ENCODE measurements around the gene SERPINF2. TPM values are rescaled to one million over a fixed set of nuclear protein-coding genes. Genes with fewer than 3 reads are reported as not detected.

Gene SERPINF2
- total and polyA plus RNA-seq, 4 donors, result 13.7 to 78.9 (median 58.0) TPM

- Histone ChIP-seq H3K36me3 (ENCODE audit: control insufficient read depth in 4 of 4, insufficient read depth in 4 of 4, low read length in 4 of 4) (peaks cover 0 to 57% (median 9%) of the 10 kb centered on the region in 4 donors), H3K9ac (ENCODE audit: insufficient read depth in 1 of 2, low read length in 2 of 2) (no peak overlapping the region), H3K4me1 (ENCODE audit: control insufficient read depth in 5 of 5, insufficient read depth in 5 of 5, low read length in 5 of 5) (peaks cover 0 to 11% (median 4%) of the 10 kb centered on the region in 5 donors), H3K4me3 (no peak overlapping the region), H3K27me3 (ENCODE audit: control insufficient read depth in 3 of 3, insufficient read depth in 3 of 3, low read length in 2 of 3) (no peaks in the 10 kb centered on the region), H3K9me3 (ENCODE audit: control insufficient read depth in 4 of 4, insufficient read depth in 3 of 4, low read length in 3 of 4) (no peaks in the 10 kb centered on the region), H3K27ac (ENCODE audit: low read depth in 1 of 2, low read length in 1 of 2) (no peak overlapping the region)
- 98% methylated on average over 10 of the region's 10 CpGs for WGBS, 2 donors
- DNase-seq (no peak), ATAC-seq (ENCODE audit: insufficient read depth, low FRiP score) (no peak)
- no peak for TF ChIP-seq CTCF (IDR thresholded peaks at IDR 0.05; ENCODE audit: control extremely low read depth, extremely low read depth)
Measured at GRCh38 chr17:1735418-1735817, 7.3 kb upstream of the SERPINF2 start.

GRCh38 chr17:1735834-1736347 is 6.8 kb upstream of the SERPINF2 start:
- no peak for TF ChIP-seq CTCF (IDR thresholded peaks at IDR 0.05; ENCODE audit: control extremely low read depth, extremely low read depth)
- no peaks in the 10 kb centered on the region for H3K27me3 ChIP-seq (ENCODE audit: control insufficient read depth in 3 of 3, insufficient read depth in 3 of 3, low read length in 2 of 3)
- no peak overlapping the region for H3K27ac ChIP-seq (ENCODE audit: low read depth in 1 of 2, low read length in 1 of 2)
- no peak overlapping the region for H3K9ac ChIP-seq (ENCODE audit: insufficient read depth in 1 of 2, low read length in 2 of 2)
- 92% methylated on average over 16 to 17 of the region's 17 CpGs for WGBS, 2 donors
- H3K4me1 ChIP-seq (ENCODE audit: control insufficient read depth in 5 of 5, insufficient read depth in 5 of 5, low read length in 5 of 5), result peaks cover 0 to 8% (median 4%) of the 10 kb centered on the region in 5 donors
- H3K9me3 ChIP-seq (ENCODE audit: control insufficient read depth in 4 of 4, insufficient read depth in 3 of 4, low read length in 3 of 4), result no peaks in the 10 kb centered on the region
- no peak for ATAC-seq (ENCODE audit: insufficient read depth, low FRiP score)
- H3K36me3 ChIP-seq (ENCODE audit: control insufficient read depth in 4 of 4, insufficient read depth in 4 of 4, low read length in 4 of 4), result peaks cover 0 to 52% (median 9%) of the 10 kb centered on the region in 4 donors
- H3K4me3 ChIP-seq, result no peak overlapping the region
- no peak for DNase-seq

GRCh38 chr17:1736348-1737281 is 6.1 kb upstream of the SERPINF2 start:
- peak in 2 of 3 donors; percentile 25 to 45 for DNase-seq
- WGBS, 2 donors, result 67 to 70% methylated on average over 25 of the region's 25 CpGs
- Histone ChIP-seq H3K9me3 (ENCODE audit: control insufficient read depth in 4 of 4, insufficient read depth in 3 of 4, low read length in 3 of 4) (no peaks in the 10 kb centered on the region), H3K27ac (ENCODE audit: low read depth in 1 of 2, low read length in 1 of 2) (peak overlapping the region in 1 of 2 donors; percentile 13), H3K27me3 (ENCODE audit: control insufficient read depth in 3 of 3, insufficient read depth in 3 of 3, low read length in 2 of 3) (no peaks in the 10 kb centered on the region), H3K4me1 (ENCODE audit: control insufficient read depth in 5 of 5, insufficient read depth in 5 of 5, low read length in 5 of 5) (peaks cover 0 to 8% (median 4%) of the 10 kb centered on the region in 5 donors), H3K36me3 (ENCODE audit: control insufficient read depth in 4 of 4, insufficient read depth in 4 of 4, low read length in 4 of 4) (peaks cover 0 to 49% (median 9%) of the 10 kb centered on the region in 4 donors), H3K9ac (ENCODE audit: insufficient read depth in 1 of 2, low read length in 2 of 2) (no peak overlapping the region), H3K4me3 (no peak overlapping the region)
- no peak for TF ChIP-seq CTCF (IDR thresholded peaks at IDR 0.05; ENCODE audit: control extremely low read depth, extremely low read depth)
- ATAC-seq (ENCODE audit: insufficient read depth, low FRiP score), result peak; percentile 24
